Stimulated activated CD4-positive, alpha-beta T cell treated with anti-CD3 and anti-CD28 coated beads, Interleukin-4, amount 100 ng/mL, for 24 hours (primary cell): ENCODE data around the gene BEND5.

Source experiments
- DNase-seq: peaks from one replicate; pipeline ENCODE4 v3.0.0-alpha.2; 2020

The BEND5 gene

DNA sequence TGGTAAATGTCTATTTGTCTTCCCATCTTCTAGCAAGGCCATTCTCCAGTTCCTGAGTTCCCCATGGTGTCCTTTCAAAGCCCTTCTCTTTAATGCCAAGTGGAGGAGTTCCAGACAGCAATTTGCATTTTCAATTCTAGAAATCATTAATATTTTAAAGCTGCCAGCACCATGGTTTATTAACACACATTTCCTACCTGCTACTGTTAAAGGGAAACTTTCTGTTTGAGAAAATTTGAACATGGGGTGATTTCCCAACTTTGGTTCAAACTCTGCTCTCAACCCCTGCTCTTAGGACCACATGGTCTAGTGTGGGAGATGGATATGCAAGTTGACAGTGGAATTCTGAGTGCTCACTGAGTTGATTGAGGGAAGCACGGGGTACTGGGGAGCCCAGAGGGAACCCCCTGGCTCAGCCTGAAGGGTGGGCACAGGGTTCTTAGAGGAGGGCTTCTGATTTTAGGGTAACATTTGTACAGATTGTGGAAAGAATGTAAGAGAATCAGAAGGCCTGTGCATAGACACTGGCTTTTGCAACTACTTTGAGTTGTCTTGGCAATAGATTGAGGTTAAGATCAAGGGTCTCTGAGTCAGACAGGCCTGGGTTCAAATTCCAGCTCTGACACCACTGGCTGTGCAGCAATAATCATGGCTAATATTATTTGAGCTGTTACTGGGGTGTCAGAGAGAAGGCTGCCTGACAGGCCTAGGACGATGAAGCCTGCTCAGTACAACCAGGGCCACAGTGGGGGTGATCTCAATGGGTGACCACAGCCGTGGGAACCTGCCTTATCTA, 97.8 kb downstream of the BEND5 start:
- no peak for DNase-seq
